Measurements from ENCODE around the gene KCNC1.

- TF ChIP-seq CTCF (IDR thresholded peaks at IDR 0.05; ENCODE audit: low read length) = no peak
- no peak for TF ChIP-seq EZH2 (IDR thresholded peaks at IDR 0.05; ENCODE audit: borderline replicate concordance, low read length)
Observed at GRCh38 chr11:17744151-17744940, 9.8 kb downstream of the KCNC1 start.

Data from OCI-LY1 (cell line).